HG03575 (cell line): Measurements from ENCODE around the gene CCM2.

ENCODE experiments used
- ATAC-seq: cut with Tn5 transposase; IDR thresholded peaks from one replicate; pipeline ENCODE4 v1.9.1; 2021; ENCODE audit not compliant: unreplicated experiment, insufficient number of reproducible peaks, low FRiP score; ENCODE audit errors: extremely low read depth

The CCM2 gene

DNA sequence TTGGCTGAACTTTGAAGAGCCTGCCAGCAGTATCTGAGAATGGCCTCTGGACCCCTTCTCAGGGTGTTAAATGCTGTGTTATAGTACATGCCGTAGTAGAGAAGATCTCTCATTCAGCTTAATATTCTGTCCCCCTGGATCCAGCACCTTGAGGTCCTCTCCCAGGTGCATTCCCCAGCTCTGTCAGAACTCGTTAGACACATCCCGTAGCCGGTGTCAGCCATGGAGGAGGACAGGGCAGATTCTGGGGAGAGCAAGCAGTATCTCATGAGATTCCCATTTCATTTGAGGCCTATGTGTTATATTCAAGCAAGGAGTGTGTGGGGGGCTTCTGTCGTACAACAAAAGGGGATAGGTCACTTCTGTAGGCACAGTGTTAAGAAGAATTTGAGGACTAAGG, 53.9 kb downstream of the CCM2 start:
- no peak for ATAC-seq

DNA sequence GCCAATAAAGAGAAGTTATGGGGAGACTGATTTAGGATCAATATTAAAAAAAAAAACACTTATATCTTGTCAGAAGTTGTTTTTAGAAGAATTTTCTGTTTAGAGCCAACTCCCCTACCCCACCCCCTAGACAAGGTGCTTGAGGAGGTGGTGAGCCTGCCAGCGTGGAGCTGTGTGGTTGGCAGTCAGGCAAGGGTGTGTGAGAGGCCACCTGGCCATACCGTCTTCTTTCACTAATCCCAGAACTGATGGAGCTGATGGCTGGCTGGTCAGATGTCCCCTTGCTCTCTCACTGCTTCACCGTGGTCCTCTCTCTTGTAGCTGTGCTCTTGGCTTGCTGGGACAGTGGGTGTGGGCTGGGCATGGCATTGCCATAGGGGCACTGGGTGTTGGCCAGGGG, 54.4 kb downstream of the CCM2 start:
- no peak for ATAC-seq

DNA sequence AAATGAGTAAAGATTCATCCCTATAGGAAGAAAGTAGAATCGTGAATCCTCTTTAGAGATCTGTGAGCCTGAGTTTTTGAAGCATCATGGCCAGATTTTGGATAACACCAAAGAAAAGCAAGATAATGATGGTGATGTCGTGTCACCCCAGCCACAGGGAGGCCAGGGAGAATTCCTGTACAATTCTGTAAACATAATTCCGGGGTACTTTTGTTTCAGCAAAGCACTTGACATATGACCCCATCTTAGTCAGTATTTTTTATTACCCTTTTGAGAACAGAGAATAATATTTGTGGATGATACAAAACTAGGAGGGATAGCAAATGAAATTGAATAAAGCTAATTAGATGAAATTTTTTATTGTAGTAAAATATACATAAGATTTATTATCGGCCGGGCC, 55.0 kb downstream of the CCM2 start:
- no peak for ATAC-seq

DNA sequence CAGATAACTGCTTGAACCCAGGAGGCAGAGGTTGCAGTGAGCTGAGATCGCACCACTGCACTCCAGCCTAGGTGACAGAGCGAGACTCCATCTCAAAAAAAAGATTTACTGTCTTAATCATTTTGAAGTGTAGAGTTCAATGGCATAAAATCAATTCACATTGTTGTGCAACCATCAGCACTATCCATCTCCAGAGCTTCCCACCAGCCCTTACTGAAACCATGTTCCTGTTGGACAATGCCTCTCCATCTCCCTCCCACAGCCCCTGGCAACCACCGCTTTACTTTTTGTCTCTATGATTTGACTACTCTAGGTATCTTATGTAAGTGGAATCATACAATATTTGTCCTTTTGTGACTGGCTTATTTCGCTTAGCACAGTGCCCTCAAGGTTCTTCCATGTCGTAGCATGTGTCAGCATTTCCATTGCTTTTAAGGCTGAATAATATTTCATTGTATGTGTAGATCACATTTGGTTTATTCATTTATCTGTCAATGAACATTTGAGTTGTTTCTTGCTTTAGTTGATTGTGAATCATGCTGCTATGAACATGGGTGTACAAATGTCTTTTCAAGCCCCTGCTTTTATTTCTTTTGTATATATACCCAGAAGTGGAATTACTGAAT, 55.7 kb downstream of the CCM2 start:
- no peak for ATAC-seq

DNA sequence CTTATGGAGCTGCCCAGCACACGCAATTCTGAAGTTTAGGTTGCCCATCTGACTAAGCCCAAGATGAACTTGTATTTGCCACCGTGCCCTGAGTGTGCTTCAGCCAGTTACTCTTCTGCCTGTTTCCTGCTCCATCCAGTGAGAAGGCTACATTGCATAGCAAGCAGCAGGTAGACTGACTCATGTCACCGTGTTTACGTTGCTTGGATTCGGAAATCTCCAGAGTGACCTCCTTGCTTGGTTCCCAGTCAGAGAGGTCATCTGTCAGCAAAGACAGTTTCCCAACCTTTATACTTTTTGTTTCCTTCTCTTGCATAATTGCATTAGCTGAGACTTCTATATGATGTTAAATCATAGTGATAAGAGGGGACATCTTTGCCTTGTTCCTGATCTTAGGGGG, 57.9 kb downstream of the CCM2 start:
- ATAC-seq: no peak

DNA sequence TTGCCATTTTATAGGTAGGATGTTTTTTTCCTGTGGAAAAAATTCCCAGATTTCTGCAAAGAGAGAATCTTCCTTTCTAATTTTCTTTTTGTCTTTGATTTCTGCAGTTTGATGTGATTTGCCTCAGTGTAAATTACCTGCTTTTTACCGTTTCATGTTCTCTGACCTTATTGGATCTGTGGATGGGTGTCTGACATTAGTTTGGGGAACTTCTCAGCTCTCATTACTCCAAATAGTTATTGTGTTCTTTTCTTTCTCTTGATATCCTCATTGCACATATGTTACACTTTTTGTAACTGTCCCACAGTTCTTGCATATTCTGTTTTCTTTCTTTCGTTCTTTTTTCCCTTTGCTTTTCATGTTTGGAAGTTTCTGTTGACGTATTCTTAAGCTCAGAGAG, 60.3 kb downstream of the CCM2 start:
- no peak for ATAC-seq

DNA sequence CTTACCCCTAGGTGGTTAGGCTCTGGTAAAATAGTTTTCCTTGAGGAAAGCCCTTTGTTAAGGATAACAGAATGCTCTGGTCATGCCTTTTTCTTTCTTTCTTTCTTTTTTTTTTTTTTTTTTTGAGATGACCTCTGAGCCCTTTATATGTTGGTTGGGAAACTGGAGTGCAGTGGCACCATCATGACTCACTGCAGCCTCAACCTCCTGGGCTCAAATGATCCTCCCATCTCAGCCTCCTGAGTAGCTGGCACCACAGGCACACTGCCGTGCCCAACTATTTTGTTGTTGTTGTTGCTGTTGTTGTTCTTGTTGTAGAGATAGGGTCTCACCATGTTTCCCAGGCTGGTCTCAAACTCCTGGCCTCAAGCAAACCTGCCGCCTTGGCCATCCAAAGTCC, 61.4 kb downstream of the CCM2 start:
- ATAC-seq: no peak

DNA sequence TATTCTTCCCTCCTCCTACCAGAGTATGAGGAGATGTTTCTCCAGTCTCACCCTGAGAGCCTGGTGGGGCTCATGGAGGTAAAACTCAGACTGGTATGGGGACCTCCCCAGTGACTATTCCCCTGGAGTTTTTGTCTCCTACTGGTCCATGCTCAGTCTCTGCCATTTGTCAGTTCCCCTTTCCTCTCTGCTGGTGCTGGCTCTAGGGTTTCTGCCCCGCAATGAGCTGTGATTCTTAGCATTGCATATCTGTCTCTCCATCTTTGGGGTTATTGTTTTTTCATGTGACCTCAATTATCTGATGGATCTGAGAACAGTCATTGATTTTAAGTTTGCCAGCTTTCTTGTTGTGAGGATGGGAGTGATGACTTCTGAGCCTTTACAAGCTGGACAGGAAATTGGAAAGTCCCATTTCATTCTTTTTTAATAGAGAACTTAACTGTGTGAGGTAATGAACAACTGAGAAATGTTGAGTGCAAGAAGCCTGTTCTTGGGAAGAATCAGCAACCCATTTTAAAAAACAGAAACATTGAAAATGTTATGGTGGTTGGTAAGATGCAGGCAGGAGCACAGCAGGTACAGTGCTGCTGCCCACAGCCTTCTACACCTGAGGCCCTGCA, 61.9 kb downstream of the CCM2 start:
- ATAC-seq: no peak

DNA sequence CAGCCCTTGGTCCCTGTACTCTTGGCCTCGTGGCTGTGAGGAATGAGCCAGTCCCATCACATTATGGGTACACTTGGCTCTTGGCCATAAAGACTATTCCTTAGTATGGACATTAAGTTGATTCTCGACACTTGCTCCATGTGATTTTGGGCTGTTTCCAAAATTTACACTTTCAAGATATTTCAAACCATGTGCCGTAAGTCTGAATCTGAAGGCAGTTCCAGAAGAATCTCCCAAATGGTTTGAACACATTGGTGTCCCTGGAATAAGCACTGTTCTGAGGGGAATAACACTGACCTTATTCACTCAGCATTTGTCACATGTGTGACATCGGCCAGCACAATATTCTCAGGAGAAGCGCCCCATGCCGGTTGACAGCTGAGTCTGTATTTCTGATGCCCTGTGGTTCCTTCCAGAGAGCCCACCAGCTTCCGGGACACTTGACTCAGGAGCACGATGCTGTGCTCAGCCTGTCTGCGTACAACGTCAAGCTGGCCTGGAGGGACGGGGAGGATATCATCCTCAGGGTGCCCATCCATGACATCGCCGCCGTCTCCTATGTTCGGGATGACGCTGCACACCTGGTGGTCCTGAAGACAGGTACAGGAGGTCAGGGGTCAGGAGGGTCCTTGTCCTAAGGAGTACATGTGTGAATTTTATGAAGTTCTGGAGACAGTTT, 64.2 kb downstream of the CCM2 start:
- no peak for ATAC-seq

DNA sequence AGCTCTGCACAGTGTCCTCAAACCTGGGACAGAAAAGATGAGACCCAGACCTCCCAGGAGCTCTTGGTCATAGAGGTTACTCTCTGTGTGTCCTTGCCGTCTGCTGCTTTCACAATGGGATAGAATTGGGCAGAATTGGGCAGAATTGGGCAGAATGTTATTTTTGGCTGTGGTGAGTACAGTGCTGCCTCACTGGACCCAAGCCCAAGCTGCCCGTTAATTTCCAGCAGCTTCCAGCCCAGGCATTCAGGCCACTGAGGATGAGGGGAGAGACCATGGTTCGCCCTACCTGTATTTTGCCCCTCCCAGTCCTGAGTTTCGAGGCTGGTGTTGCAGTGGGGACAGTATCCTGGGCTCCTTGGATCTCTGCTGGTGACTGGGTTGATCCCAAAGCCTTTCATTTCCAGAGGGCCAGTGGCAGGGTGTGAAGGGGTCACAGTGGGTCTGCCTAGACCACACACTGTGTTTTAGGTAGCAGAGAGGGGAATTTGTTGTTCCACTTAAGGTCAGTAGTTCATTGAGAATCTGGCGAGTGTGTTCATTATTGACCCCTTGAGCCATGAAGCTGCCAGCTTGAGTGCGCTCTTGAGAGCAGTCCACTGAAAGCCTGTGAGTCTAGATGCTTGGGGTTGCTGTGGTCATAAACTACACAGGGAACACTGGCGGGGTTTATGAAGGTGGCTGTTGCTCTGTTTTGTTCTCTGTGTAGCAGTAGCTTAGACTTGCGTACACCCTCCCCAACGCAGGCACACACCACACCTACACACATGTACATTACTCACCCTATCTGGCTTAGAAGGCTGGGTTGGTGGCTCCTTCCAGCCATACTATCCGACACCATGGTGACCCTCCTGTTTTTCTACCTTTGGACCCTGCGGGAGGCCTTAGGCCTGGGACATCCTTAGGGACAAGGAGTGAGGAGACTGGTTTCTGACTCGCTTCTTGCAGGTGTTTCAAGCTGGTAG, 65.3 kb downstream of the CCM2 start:
- no peak for ATAC-seq

DNA sequence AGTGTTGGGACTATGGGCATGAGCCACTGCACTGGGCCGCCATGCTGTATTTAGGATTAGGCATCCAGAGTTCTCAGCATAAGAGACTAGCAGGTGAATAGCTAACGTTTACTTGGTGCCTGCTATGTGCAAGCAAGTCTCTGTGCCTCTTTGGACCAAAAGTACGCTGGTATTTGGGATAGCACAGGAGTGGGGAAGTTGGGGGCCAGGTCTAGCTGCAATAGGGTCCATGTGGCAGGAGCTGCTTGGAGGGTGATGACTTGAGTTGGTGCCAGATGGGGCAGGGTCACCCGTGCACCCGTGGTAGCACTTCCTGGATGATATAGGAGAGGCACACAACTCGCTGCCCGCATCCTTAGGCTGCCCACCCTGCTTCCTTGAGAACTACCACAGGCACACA, 66.4 kb downstream of the CCM2 start:
- ATAC-seq: no peak

DNA sequence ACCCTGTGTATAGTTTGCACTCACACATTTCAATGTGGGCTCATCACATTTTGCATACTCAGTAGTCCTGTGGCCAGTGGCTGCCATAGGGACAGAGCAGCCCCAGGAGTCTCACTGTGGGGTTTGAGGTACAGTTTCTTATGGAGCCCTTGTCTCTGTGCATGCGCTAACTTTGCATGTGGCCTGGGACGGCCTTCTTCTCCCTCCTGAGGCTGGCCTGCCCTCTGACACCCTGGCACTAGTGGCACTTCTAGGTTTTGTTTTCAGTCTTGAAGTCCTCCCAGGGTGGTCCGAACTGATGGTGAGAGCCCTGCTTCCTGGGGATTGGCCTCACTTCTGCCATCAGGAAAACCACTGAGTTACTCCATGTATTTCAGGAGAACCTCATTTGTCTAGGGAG, 67.6 kb downstream of the CCM2 start:
- no peak for ATAC-seq

DNA sequence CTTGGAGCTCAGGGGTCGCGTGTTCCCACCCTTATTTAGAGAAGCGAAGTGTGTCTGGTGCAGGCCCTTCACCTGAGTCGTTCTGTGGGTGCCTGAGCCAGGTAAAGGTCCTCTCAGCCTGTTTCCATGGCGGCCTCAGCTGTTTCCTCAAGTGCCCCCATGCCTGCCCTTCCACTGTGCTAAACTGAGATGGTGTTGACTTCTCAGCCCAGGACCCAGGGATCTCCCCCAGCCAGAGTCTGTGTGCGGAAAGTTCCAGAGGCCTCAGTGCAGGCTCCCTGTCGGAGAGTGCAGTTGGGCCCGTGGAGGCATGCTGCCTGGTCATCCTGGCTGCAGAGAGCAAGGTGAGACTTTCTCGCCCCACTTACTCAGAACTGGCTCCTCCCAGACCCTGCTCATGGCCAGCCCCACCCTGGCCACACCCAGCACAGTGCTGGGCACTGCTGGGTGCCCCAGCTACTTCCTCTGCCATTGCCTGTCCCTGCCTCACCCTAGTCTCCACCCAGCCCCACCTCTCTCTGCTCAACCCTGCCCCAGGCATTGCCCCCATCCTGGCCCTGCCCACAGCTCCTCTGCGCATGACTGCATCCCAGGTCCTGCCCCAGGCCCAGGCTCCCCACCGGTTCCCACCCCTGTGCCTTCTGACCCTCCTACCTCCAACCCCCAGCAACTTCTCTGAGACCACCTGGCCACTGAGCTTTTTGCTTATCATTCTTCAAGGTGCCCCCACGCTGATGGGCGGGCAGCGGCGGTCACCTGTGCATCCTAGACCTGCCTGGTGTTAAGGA, 68.4 kb downstream of the CCM2 start:
- ATAC-seq: no peak

DNA sequence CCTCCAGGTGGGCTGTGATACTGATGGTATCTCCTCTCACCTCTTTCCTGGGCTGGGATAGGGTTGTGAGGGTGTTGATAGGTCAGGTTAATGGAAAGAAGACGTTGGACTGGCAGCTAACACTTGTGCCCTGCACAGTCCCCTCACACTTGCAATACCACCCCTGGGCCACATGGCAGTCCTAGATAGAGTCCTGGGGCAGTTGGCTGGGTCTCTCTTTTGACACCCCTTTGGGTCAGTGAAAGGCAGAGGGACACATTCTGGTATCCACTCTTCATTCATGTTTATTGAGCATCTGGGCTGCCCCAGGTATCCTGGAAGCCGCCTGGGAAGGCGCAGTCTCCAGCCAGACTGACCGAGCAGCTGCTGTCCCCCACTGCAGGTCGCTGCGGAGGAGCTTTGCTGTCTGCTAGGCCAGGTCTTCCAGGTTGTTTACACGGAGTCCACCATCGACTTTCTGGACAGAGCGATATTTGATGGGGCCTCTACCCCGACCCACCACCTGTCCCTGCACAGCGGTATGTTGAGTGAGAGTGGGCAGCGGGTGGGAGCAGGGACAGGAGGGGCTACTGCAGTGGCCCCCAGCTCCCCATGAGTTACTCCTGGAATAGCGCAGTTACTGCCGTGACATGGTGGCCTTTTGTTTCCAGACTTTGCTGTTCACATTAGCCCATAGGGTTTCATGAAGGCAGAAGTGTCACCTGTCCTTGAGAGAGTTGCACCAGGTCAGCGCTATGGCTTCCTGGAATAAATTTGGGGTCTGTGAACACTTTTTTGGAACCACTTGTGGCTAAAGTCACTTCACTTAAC, 69.6 kb downstream of the CCM2 start:
- ATAC-seq: no peak

DNA sequence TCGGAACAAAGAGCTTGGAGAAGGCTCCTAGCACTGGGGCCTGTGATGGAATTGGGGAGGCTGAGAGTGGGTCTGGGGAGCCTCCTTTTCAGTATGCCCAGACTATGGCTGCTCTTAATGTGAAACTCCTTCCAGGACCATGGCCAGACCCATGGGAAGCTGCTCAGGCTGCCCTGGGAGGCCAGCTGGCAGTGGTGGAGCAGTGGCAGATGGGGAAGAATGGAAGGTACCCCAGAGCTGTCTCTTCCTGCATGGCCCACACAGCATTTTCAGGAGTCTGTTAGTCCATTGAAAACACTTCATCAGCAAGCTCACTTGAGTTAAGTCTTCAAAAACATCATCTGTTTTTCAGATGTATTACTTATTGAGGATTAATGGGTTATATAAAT, 70.2 kb downstream of the CCM2 start:
- no peak for ATAC-seq

DNA sequence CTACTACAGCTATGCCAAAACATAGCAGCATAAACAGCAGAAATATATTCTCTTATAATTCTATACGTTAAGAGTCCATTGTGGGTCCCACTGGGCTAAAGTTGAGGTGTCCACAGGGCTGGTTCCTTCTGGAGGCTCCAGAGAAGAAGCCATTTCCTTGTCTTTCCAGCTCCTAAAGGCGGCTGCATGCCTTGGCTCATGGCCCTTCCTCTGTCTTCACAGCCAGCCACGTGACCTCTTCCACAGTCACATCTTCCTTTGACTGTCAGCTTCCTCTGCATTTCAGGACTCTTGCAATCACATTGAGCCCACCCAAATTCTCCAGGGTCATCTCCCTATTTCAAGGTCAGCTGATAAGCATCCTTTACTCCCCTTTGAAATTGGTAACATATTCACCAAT, 71.5 kb downstream of the CCM2 start:
- no peak for ATAC-seq

DNA sequence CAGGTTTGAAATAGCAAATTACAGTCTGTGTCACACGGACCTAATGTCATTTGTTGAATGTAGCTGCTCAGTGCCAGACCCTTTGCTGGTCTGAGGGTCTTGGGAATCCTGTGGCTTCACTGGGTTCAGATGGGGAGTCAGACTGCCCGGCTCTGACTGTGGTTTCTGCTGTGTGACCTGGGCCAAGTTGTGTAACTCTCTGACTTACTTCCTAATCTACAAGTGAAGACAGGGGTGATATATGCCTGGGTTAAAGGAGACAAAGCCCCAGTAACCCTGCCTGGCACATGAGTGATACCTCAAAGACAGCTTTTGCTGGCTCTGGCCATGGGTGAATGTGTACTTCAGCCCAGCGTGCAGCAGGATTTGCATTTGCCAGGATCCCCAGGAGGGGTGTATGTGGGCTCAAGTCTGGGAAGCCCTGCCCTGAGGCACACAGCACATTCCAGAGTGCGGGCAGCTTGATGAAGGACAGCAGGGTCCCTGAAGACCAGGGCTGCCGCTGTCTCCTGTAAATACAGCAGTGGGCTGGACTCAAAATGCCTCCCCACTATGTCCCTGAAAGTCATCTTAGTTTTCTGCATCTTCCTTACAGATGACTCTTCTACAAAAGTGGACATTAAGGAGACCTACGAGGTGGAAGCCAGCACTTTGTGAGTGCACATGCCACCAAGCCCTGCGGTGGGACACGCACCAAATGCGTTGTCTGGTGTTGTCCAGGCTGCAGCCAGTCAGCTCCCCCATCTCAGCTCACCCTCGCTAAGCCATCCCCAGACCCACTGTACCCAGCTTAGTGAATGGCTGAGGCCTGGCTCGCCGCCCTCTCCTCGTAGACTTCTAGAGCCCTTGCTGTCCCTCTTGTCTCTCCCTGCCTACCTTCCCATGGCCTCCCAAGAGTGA, 72.4 kb downstream of the CCM2 start:
- no peak for ATAC-seq
